Liver (tissue), 9 donors: ENCODE results near the gene FADD. TPM values are rescaled to one million over a fixed set of nuclear protein-coding genes. Genes with fewer than 3 reads are reported as not detected.

Source experiments
- DNase-seq: peaks from one replicate; pipeline ENCODE4 v3.0.0-alpha.2; 2017; ENCODE audit warnings: low spot score
- H3K27ac ChIP-seq, 2 donors: one replicate each; pipeline ENCODE4 v1.7.0; 2013; ENCODE audit warnings: inconsistent platforms in 2 of 2, low read length in 2 of 2, control low read depth in 1 of 2, low read depth in 1 of 2, mild to moderate bottlenecking in 1 of 2
- H3K27me3 ChIP-seq, 4 donors: one replicate each; pipeline versions ENCODE4 v1.6.1 to v1.7.0; 2013; ENCODE audit warnings: low read length in 3 of 4, inconsistent platforms in 1 of 4, mild to moderate bottlenecking in 1 of 4, moderate library complexity in 1 of 4; ENCODE audit not compliant: control insufficient read depth in 4 of 4, insufficient read depth in 4 of 4
- H3K36me3 ChIP-seq, 4 donors: one replicate each; pipeline versions ENCODE4 v1.6.1 to v1.7.0; 2013; ENCODE audit warnings: low read length in 3 of 4, mild to moderate bottlenecking in 3 of 4, low read depth in 1 of 4, moderate library complexity in 1 of 4; ENCODE audit not compliant: control insufficient read depth in 4 of 4, insufficient read depth in 3 of 4
- H3K4me1 ChIP-seq, 4 donors: one replicate each; pipeline versions ENCODE4 v1.6.1 to v1.7.0; 2013; ENCODE audit warnings: low read length in 3 of 4, mild to moderate bottlenecking in 3 of 4, moderate library complexity in 1 of 4; ENCODE audit not compliant: control insufficient read depth in 4 of 4, insufficient read depth in 4 of 4
- H3K4me3 ChIP-seq, 3 donors: one replicate each; pipeline versions ENCODE4 v1.6.1 to v1.7.0; 2013; ENCODE audit warnings: low read length in 3 of 3, control low read depth in 1 of 3, low read depth in 1 of 3, mild to moderate bottlenecking in 1 of 3
- H3K9ac ChIP-seq, 2 donors: one replicate each; pipeline ENCODE4 v1.7.0; 2013; ENCODE audit warnings: low read length in 2 of 2, mild to moderate bottlenecking in 2 of 2, moderate library complexity in 2 of 2, control low read depth in 1 of 2, low read depth in 1 of 2
- H3K9me3 ChIP-seq, 4 donors: one replicate each; pipeline versions ENCODE4 v1.6.1 to v1.7.0; 2013; ENCODE audit warnings: low read length in 3 of 4; ENCODE audit not compliant: control insufficient read depth in 4 of 4
- ATF3 ChIP-seq: IDR thresholded peaks from 2 replicates; pipeline ENCODE4 v1.6.1; 2016; ENCODE audit warnings: antibody characterized with exemption
- FOXA2 ChIP-seq: IDR thresholded peaks from 2 replicates; pipeline ENCODE4 v1.6.1; 2016; ENCODE audit warnings: antibody characterized with exemption
- HNF4A ChIP-seq, 2 donors: conservative IDR thresholded peaks; 2 replicates each; pipeline ENCODE4 v1.6.1; 2016; ENCODE audit warnings: antibody characterized with exemption in 2 of 2, mild to moderate bottlenecking in 2 of 2
- JUND ChIP-seq, 2 donors: IDR thresholded peaks; 2 replicates each; pipeline ENCODE4 v1.6.1; 2016; ENCODE audit warnings: antibody characterized with exemption in 2 of 2
- MAX ChIP-seq: IDR thresholded peaks from 2 replicates; pipeline ENCODE4 v1.6.1; 2016; ENCODE audit warnings: antibody characterized with exemption
- NR2F2 ChIP-seq: IDR thresholded peaks from 2 replicates; pipeline ENCODE4 v1.6.1; 2016; ENCODE audit warnings: antibody characterized with exemption
- RAD21 ChIP-seq, 2 donors: IDR thresholded peaks; 2 replicates each; pipeline ENCODE4 v1.6.1; 2016; ENCODE audit warnings: antibody characterized with exemption in 2 of 2, mild to moderate bottlenecking in 2 of 2
- RXRA ChIP-seq, 2 donors: IDR thresholded peaks; 2 replicates each; pipeline ENCODE4 v1.6.1; 2017 to 2018; ENCODE audit warnings: antibody characterized with exemption in 2 of 2, mild to moderate bottlenecking in 1 of 2
- SP1 ChIP-seq: IDR thresholded peaks from 2 replicates; pipeline ENCODE4 v1.6.1; 2018; ENCODE audit warnings: antibody characterized with exemption, mild to moderate bottlenecking
- TAF1 ChIP-seq: conservative IDR thresholded peaks from 2 replicates; pipeline ENCODE4 v1.6.1; 2016; ENCODE audit warnings: antibody characterized with exemption, mild to moderate bottlenecking
- YY1 ChIP-seq: IDR thresholded peaks from 2 replicates; pipeline ENCODE4 v1.6.1; 2016; ENCODE audit warnings: antibody characterized with exemption, mild to moderate bottlenecking
- ZBTB33 ChIP-seq: IDR thresholded peaks from 2 replicates; pipeline ENCODE4 v1.6.1; 2016; ENCODE audit warnings: antibody characterized with exemption
- WGBS: extraction: QIAGEN DNeasy Blood & Tissue Kit; methylation state at CpG from one replicate; pipeline ENCODE4 v1.1.7; 2013; 5-methylcytosine and 5-hydroxymethylcytosine counted together
- polyA plus RNA-seq, 2 donors: library from polyadenylated mRNA; stranded (reverse) in 1 of 2; unstranded in 1 of 2; fragments of 200-250 nt in 1 of 2; fragments of >200 nt in 1 of 2; fragmentation: Nextera tagmentation in 1 of 2; extraction: Ambion mirVana in 1 of 2; gene quantifications; one replicate each; pipeline versions ENCODE4 v1.2.1 to v1.2.3, GENCODE V29; 2013 to 2015
- total RNA-seq, 2 donors: library from RNA; depleted of rRNA; stranded (reverse); fragments of >200 nt; gene quantifications; one replicate each; pipeline ENCODE4 v1.2.3, GENCODE V29; 2014
- TF ChIP-seq, protein P1 (sequence below): IDR thresholded peaks from 2 replicates; pipeline ENCODE4 v1.6.1; 2016; ENCODE audit warnings: antibody characterized with exemption, mild to moderate bottlenecking
- TF ChIP-seq, protein P2 (sequence below): fragments of 150-350 bp; IDR thresholded peaks from 2 replicates; pipeline ENCODE4 v1.5.1; 2017; ENCODE audit warnings: improper control_type of control experiment, low read depth, low read length; ENCODE audit not compliant: missing input control
- donor health status: healthy.
- donor health status: healthy.
- donor health status: healthy.
- donor health status: healthy.
- donor health status: healthy.

FADD gene
- total and polyA plus RNA-seq, 4 donors = 1.8 to 17.3 (median 14.8) TPM

GRCh38 chr11:70243912-70244652, 41.0 kb downstream of the FADD start:
- Histone ChIP-seq H3K4me3 (no peak overlapping the region), H3K36me3 (no peaks in the 10 kb centered on the region), H3K9ac (no peak overlapping the region), H3K9me3 (no peaks in the 10 kb centered on the region), H3K4me1 (no peaks in the 10 kb centered on the region), H3K27ac (no peak overlapping the region), H3K27me3 (no peaks in the 10 kb centered on the region)
- TF ChIP-seq, protein P1, sequence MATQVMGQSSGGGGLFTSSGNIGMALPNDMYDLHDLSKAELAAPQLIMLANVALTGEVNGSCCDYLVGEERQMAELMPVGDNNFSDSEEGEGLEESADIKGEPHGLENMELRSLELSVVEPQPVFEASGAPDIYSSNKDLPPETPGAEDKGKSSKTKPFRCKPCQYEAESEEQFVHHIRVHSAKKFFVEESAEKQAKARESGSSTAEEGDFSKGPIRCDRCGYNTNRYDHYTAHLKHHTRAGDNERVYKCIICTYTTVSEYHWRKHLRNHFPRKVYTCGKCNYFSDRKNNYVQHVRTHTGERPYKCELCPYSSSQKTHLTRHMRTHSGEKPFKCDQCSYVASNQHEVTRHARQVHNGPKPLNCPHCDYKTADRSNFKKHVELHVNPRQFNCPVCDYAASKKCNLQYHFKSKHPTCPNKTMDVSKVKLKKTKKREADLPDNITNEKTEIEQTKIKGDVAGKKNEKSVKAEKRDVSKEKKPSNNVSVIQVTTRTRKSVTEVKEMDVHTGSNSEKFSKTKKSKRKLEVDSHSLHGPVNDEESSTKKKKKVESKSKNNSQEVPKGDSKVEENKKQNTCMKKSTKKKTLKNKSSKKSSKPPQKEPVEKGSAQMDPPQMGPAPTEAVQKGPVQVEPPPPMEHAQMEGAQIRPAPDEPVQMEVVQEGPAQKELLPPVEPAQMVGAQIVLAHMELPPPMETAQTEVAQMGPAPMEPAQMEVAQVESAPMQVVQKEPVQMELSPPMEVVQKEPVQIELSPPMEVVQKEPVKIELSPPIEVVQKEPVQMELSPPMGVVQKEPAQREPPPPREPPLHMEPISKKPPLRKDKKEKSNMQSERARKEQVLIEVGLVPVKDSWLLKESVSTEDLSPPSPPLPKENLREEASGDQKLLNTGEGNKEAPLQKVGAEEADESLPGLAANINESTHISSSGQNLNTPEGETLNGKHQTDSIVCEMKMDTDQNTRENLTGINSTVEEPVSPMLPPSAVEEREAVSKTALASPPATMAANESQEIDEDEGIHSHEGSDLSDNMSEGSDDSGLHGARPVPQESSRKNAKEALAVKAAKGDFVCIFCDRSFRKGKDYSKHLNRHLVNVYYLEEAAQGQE = no peak
- TF ChIP-seq ZBTB33 (no peak), RXRA (IDR thresholded peaks at IDR 0.05) (no peak), JUND (IDR thresholded peaks at IDR 0.05) (no peak), ATF3 (no peak), TAF1 (no peak), SP1 (no peak), NR2F2 (no peak), FOXA2 (no peak), HNF4A (conservative IDR thresholded peaks at IDR 0.05) (no peak)
- TF ChIP-seq, protein P2, sequence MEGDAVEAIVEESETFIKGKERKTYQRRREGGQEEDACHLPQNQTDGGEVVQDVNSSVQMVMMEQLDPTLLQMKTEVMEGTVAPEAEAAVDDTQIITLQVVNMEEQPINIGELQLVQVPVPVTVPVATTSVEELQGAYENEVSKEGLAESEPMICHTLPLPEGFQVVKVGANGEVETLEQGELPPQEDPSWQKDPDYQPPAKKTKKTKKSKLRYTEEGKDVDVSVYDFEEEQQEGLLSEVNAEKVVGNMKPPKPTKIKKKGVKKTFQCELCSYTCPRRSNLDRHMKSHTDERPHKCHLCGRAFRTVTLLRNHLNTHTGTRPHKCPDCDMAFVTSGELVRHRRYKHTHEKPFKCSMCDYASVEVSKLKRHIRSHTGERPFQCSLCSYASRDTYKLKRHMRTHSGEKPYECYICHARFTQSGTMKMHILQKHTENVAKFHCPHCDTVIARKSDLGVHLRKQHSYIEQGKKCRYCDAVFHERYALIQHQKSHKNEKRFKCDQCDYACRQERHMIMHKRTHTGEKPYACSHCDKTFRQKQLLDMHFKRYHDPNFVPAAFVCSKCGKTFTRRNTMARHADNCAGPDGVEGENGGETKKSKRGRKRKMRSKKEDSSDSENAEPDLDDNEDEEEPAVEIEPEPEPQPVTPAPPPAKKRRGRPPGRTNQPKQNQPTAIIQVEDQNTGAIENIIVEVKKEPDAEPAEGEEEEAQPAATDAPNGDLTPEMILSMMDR = no peak
- DNase-seq = no peak
- WGBS = 93% methylated on average over 15 of the region's 15 CpGs

DNA sequence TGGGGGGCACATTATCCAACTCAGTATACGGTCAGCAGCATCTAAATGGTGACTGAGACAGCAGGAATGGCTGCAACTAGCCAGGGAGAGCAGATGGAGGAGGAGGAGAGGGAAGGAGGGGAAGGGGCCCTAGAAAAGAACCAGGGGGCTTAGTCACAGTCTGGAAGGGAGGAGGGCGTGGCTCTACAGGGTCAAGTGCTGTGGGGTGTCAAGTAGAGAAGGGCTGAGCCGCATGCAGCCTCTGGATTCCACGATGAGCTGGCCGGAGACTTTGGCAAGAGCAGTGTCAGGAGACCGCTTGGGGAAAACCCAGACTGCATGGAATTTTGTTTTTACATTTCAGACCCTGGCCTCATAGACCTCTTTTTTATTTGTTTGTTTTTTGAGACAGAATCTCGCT, 41.6 kb downstream of the FADD start:
- no peak overlapping the region for H3K9ac ChIP-seq
- TF ChIP-seq FOXA2 (no peak), ZBTB33 (no peak), ATF3 (no peak), JUND (IDR thresholded peaks at IDR 0.05) (no peak), MAX (no peak), HNF4A (conservative IDR thresholded peaks at IDR 0.05) (no peak), YY1 (no peak), RAD21 (IDR thresholded peaks at IDR 0.05) (no peak), SP1 (no peak)
- TF ChIP-seq, protein P2 = no peak
- no peaks in the 10 kb centered on the region for H3K4me1 ChIP-seq
- DNase-seq = no peak
- H3K4me3 ChIP-seq = no peak overlapping the region
- no peaks in the 10 kb centered on the region for H3K27me3 ChIP-seq
- H3K27ac ChIP-seq = no peak overlapping the region
- WGBS = 86% methylated on average over 7 of the region's 7 CpGs
- no peaks in the 10 kb centered on the region for H3K36me3 ChIP-seq
- no peaks in the 10 kb centered on the region for H3K9me3 ChIP-seq
